GM18517 (cell line): Measurements from ENCODE around the gene RMND5A.

ENCODE experiments used
- ATAC-seq: cut with Tn5 transposase; IDR thresholded peaks from one replicate; pipeline ENCODE4 v1.9.1; 2021; ENCODE audit warnings: mild to moderate bottlenecking, moderate library complexity; ENCODE audit not compliant: unreplicated experiment

The RMND5A gene

GRCh38 chr2:86790134-86790675 is 70.1 kb downstream of the RMND5A start:
- no peak for ATAC-seq

DNA sequence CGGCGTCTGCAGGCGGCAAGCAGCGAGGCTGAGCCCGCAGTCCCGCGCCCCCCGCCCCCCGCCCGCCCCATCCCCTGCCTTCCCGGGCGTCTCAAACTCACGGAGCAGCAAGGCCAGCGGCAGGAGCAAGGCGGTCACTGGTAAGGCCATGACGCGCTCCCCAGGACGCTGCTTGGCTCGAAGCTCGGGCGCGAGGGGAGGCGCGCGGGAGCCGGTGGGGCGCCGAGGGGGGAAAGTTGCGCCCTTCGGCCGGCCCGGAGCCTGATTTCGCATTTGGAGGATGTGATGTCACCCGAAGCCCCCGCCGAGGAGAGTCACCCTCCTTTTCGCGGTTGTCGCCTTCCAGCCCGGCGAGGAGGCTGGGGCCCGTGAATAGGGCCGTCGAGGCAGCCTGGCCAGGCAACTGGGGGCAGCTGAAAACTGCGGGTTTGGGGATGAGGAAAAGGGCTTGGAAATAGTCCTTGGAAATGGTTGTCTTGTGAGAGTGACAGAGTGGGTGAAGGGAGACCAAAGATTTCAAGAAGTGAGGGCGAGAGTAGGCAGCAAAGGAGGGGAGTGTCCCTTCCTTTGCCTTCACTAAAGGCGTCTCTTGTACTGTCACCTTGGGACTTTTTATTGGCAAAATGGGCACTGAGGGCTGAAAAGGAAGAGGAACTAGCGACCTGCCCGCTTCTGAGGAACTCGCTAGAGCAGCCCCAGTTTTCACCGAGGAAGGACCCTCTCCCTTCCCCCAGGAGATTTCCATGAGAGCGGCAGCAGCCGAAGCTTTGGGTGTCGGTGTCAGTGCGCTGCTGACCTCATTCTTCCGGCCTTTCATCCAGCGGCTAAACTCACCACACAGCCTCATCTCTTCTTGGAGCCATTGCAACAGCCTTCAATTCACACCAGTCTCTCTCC is 70.8 kb downstream of the RMND5A start, which contains the start of gene CD8A:
Gene CD8A, minus strand, starts transcription at position 238 of the 897 bp plus-strand sequence. Its CDS starts 88 bp downstream, at position 150.
- ATAC-seq: no peak

DNA sequence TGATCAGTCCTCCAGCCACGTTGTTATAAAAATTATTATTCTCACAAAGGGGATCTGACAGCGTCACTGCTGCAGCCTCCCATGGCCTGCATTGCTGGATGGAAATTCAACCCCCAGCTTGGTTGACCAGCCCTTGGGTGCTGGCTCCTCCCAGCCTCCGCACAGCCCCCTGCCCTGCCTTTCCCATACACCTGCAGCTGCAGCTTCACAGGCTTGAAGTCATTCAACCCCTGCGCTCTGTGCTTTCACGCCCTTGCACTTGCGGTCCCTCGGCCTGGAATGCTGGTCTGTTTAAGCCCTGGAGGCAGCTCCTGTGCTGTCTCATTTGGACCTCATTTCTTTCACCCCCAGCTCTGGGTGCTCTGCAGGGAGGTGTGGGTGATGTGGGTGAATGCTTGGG is 71.5 kb downstream of the RMND5A start:
- no peak for ATAC-seq

- ATAC-seq: no peak
Observed at GRCh38 chr2:86793752-86794151, 73.7 kb downstream of the RMND5A start.

DNA sequence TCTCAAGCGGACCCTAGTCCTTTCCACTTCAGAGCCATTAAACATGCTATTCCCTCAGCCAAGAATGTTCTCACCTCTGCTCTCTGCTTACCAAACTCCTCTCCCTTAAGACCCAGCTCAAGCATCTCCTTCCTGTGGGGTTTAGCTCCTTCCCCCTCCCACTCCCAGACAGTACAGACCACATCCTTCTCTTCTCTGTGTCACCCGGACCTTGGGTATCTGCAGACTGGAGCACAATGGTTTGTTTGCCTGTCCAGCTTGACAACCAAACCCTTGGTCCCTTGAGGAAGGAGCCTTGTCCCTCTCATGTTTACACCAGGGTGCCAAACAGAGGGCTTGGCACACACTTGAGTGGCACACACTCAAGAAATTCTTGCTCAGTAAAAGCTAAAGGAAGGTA is 74.8 kb downstream of the RMND5A start:
- ATAC-seq: no peak

- no peak for ATAC-seq
Observed at GRCh38 chr2:86800856-86801567, 80.9 kb downstream of the RMND5A start.

- ATAC-seq: no peak
Observed at GRCh38 chr2:86806059-86806857, 86.2 kb downstream of the RMND5A start.

DNA sequence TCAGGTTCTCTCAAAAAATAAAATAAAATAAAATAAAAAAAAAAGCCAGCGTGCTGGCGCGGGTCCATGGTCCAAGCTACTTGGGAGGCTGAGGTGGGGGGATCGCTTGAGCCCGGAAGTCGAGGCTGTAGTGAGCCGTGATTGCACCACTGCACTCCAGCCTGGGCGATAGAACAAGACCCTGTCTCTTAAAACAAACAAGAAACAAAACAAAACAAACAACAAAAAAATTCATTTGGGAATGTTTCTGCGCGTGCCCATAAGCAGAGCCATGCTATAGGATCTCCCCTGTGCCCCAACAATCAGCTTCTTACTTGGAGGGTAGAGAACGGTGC is 87.0 kb downstream of the RMND5A start:
- no peak for ATAC-seq

DNA sequence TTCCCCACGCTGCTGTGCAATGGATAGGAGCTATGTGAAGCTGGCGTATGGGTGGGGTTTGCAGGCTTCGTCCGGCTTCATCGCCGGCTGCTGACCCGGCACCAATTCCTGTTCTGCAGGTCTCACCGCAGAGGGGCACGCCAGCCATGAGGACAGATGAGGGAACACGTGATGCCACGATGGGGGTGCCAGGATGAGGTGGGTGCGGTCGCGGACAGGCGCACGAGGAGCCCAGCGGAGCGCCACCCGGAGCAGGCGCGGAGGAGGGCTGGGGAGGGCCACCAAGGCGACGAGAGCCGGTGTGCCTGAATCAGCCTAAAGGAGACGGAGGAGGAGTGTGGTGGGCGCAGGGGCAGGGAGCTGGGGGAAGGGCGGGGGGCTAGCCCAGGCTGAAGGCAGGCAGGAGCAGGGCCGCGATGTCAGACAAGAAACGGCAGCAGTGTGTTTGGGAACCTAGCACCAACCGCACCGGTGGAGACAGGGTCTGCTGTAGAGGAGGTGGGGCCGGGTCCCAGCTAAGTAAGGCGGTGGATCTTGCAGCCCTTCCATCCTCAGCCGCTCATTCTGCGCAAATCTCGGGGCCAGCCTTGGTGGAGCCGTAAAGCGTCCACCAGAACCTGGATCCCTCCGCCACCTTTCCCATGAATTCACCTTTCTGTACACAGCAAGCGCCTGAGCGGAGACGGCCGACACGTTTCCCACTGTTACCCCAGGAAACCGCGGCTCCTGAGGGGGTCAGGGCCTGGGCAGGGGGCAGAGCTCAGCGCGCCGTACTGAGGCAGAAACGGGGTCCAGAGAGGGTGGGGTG is 87.6 kb downstream of the RMND5A start:
- no peak for ATAC-seq

GRCh38 chr2:86808315-86809161 is 88.4 kb downstream of the RMND5A start:
- peak; percentile 90 for ATAC-seq

DNA sequence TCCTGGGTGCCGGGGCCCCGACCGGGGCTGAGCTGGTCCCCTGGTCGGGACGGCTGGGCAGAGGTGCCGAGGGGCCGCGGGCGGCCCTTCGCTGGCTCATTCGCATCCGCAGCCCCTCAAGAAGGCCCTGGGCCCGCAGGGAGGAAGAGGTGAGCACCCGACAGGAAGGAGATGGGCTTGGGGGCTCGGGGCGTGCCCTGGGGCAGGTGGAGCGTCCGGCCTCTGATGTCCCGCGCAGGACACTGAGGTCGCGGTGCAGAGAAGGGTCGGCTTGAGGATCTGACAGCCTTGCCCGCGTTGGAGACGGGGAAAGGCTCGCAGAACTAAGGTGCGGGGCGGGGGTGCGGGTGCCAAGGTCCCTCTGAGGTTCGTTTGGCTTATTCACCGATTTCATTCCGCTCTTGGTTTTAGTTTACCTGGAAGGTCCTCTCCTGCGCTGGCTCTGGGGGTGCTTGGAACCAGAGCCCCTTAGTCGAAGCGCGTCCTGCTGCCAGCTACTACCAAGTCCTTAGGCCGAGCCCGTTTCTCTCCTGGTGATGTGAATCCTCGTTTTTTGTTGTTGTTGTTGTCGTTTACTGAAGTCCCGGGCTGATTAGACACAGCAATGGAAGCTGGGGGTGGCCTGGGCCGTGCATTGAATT is 89.5 kb downstream of the RMND5A start:
- ATAC-seq: no peak

DNA sequence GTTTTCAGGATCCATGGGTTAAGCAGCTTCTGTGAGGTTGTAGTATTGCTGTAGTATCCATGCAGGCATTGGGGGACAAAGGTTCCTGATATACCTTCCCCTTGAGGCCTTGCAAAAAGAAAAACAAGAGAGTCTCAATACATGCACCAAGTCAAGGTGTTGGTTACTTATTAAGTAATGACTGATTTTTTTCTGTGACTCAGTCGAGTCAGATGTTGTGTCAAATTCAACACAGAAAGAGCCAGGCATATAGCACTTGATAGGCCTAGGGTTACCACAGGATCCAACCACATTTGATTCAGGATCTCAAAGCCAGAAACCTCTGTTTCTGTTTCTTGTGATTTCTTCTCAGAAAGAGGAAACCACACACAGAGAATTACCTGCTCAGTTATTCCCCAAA is 95.5 kb downstream of the RMND5A start:
- no peak for ATAC-seq

- ATAC-seq: no peak
Observed at GRCh38 chr2:86818114-86818801, 98.2 kb downstream of the RMND5A start.

GRCh38 chr2:86818957-86819356 is 98.9 kb downstream of the RMND5A start:
- ATAC-seq: no peak

DNA sequence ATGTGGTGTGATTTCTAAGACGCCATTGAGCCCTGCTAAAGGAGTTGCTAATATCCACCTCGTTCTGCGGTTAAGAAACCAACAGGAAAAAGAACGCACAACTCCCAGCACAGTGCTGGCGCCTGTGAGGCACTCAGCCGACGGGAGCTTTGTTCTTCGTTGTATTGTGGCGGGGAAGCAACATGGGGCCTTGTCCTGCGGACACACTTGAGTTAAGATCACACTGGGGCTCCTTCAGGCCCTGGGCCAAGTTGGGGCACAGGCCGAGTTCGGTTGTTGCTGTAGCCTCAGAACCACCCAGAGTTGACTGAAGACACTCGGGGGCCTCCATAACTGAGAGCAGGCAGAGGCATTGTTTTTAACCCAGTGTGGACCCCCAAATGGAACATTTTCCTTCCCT is 101.2 kb downstream of the RMND5A start:
- ATAC-seq: no peak

DNA sequence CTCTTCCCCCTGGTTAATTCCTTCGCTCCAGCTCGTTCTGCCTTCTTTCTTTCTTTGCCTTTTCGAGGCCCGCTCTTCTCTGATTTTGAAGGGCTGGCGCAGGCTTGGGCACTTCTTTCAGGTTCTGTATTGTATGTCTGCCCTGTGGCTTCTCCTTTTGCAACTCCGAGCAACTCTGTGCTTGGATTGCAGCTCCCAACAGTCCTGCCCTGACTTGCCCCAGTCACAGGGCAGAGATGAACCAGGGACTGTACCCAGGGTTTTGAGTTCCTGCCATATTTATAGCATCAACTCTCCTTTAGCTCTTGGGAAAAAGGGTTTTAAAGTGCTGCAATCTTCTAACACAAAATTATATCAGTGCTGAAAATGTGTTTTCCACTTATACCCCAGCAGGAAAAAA is 101.8 kb downstream of the RMND5A start:
- ATAC-seq: no peak

DNA sequence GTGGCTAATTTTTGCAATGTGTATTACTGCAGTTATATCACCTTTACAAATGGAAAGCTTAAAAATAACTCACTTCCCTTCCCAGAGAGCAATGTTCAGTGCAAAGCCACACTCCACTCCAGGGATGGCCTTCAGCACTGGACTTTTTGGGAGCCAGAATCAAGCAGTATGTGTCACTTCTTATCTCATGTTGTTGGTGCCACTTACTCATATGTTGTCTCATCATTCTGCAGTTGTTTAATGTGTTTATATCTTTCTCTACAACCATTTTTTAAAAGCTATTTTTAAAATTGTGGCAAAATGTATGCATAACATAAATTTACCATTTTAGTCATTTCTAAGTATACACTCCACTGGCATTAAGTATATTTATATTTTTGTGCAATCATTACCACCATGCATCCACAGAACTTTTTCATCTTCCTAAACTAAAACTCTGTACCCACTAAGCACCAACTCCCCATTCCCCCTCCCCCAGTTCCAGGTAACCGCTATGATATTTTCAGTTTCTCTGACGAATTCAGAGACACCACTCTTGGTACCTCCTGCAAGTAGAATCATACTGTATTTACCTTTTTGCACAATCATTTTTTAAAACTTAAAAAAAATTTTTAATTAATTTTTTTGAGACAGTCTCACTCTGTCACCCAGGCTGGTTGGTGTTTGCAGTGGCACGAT is 102.7 kb downstream of the RMND5A start:
- ATAC-seq: no peak
